ENCODE measurements around the gene ATP8B3. TPM values are rescaled to one million over a fixed set of nuclear protein-coding genes. Genes with fewer than 3 reads are reported as not detected.
A peak's percentile ranks its signal among the peaks of the same experiment; 100 is the strongest.

Gene ATP8B3
- total RNA-seq, 1 experiment from 2014 or later = 9.6 TPM

DNA sequence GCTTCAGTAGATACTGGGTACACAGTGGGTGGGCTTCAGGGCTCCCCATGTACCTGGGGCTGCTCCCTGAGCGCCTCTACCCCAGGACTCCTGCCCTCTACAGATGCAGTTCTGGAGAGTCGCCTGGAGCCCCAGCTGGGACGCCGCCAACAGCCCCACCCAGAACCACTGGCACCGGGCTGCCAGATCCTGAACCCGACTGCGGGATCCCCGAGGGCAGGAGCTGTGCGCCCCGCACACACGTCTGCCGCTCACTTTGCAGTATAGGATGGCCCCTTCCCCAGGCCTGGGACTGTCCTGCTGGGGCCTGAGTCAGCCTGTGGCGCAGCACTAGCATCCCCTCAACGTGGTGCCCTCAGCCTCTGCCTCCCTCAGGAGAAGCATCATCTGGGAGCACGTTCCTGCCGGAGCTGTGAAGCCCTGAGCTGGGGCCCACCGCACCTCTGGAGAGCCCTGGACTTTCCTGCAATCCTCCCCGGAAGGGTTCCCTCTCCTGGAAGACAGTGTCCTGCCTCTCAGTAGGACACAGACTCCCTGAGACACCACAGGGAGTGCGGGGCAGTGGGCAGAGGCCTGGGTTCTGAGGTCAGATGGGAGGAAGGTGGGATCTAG lies 32.5 kb upstream of the ATP8B3 start:
- H2BK20ac ChIP-seq (ENCODE audit: low read depth, low read length, poor library complexity, severe bottlenecking) = no peak overlapping the region
- no peak overlapping the region for H3K23ac ChIP-seq (ENCODE audit: insufficient read length, low read depth, low read length)
- Mint-ChIP-seq H3K36me3 (ENCODE audit: insufficient read depth in 1 of 3, low read depth in 3 of 3) (peaks cover 0 to 8% (median 0%) of the 10 kb centered on the region in 3 experiments; a peak in 3 of 7 replicates), H3K27me3 (ENCODE audit: low read depth) (no peaks in the 10 kb centered on the region), H3K4me3 (no peak overlapping the region), H3K9me3 (no peaks in the 10 kb centered on the region), H3K4me1 (peaks cover 11 to 22% of the 10 kb centered on the region in 2 experiments), H3K27ac (peak overlapping the region in 1 of 3 experiments; percentile 16; a peak in 1 of 7 replicates)
- H3K14ac ChIP-seq (ENCODE audit: insufficient read depth, low read length) = no peak overlapping the region
- no peak overlapping the region for H2AK5ac ChIP-seq (ENCODE audit: insufficient read length, low read length)
- no peak overlapping the region for H2AFZ ChIP-seq (ENCODE audit: low read length)
- H2BK15ac ChIP-seq (ENCODE audit: low read depth, low read length) = no peak overlapping the region
- H3K9me3 ChIP-seq (ENCODE audit: control insufficient read depth, low read depth, low read length) = no peaks in the 10 kb centered on the region
- DNase-seq = no peak
- no peaks in the 10 kb centered on the region for H3K4me1 ChIP-seq (ENCODE audit: insufficient read depth, low read length)
- H4K8ac ChIP-seq (replicated peaks; ENCODE audit: insufficient read length, low read depth, low read length) = no peak overlapping the region
- peaks cover 30% of the 10 kb centered on the region; the same call in 1 of the 2 replicates for H3K79me2 ChIP-seq (ENCODE audit: insufficient read depth, low read length)
- H3K18ac ChIP-seq (ENCODE audit: insufficient read length, low read depth, low read length) = no peak overlapping the region
- H3K79me1 ChIP-seq (ENCODE audit: insufficient read depth, low read depth, low read length, poor library complexity, severe bottlenecking) = peaks cover 12% of the 10 kb centered on the region
- H3K23me2 ChIP-seq (ENCODE audit: insufficient read length, low read depth, low read length, poor library complexity, severe bottlenecking) = peaks cover 7% of the 10 kb centered on the region
- no peak overlapping the region for H3K27ac ChIP-seq (ENCODE audit: insufficient read length, low read depth, low read length)
- no CpG with 5 or more reads among the region's 19 CpGs for WGBS (ENCODE audit: extremely low coverage, insufficient read length, low lambda C conversion rate)
- no peak overlapping the region for H3T11ph ChIP-seq (ENCODE audit: low read length)
- no peak overlapping the region for H3K4me2 ChIP-seq (ENCODE audit: insufficient read depth, insufficient read length, low read length)
- no peak overlapping the region for H4K91ac ChIP-seq (ENCODE audit: insufficient read length, low read depth, low read length)
- no peak overlapping the region for H2BK5ac ChIP-seq (ENCODE audit: insufficient read length, low read length)
- TF ChIP-seq, protein P1, sequence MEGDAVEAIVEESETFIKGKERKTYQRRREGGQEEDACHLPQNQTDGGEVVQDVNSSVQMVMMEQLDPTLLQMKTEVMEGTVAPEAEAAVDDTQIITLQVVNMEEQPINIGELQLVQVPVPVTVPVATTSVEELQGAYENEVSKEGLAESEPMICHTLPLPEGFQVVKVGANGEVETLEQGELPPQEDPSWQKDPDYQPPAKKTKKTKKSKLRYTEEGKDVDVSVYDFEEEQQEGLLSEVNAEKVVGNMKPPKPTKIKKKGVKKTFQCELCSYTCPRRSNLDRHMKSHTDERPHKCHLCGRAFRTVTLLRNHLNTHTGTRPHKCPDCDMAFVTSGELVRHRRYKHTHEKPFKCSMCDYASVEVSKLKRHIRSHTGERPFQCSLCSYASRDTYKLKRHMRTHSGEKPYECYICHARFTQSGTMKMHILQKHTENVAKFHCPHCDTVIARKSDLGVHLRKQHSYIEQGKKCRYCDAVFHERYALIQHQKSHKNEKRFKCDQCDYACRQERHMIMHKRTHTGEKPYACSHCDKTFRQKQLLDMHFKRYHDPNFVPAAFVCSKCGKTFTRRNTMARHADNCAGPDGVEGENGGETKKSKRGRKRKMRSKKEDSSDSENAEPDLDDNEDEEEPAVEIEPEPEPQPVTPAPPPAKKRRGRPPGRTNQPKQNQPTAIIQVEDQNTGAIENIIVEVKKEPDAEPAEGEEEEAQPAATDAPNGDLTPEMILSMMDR (conservative IDR thresholded peaks at IDR 0.05) = no peak
- no peak overlapping the region for H4K5ac ChIP-seq (ENCODE audit: insufficient read length, low read depth, low read length)
- H3K56ac ChIP-seq (ENCODE audit: insufficient read length, low read depth, low read length) = no peak overlapping the region
- H3K27me3 ChIP-seq (ENCODE audit: insufficient read depth, low read length) = no peaks in the 10 kb centered on the region
- no peak overlapping the region for H3K4ac ChIP-seq (ENCODE audit: low read depth, low read length)
- H2BK12ac ChIP-seq (ENCODE audit: insufficient read length, low read depth, low read length) = no peak overlapping the region
- H2BK120ac ChIP-seq (ENCODE audit: low read depth, low read length, poor library complexity, severe bottlenecking) = no peak overlapping the region
- peaks cover 5% of the 10 kb centered on the region for H4K20me1 ChIP-seq (ENCODE audit: control insufficient read depth, insufficient read depth, insufficient read length)
- H3K9ac ChIP-seq (ENCODE audit: extremely low read depth, insufficient read length, low read length) = no peak overlapping the region

All from H9 (cell line).